Right lobe of liver (tissue), 4 donors: Measurements from ENCODE around the gene KIAA0513.

Experiments
- POLR2A ChIP-seq: fragments of 450-650 bp; IDR thresholded peaks from one replicate; pipeline ENCODE4 v1.6.1; 2017; ENCODE audit warnings: antibody characterized with exemption, mild to moderate bottlenecking
- TF ChIP-seq, protein P1 (sequence below), 4 donors: fragments of 200-600 bp in 3 of 4; fragments of 450-650 bp in 1 of 4; IDR thresholded peaks; one replicate each; pipeline versions ENCODE4 v1.5.1 to v1.8.0; 2016 to 2022; ENCODE audit warnings: antibody characterized with exemption in 4 of 4, mild to moderate bottlenecking in 2 of 4
- donor health status: DM: no; HTN: no; CAD: no.
- donor health status: DM: no; HTN: no; CAD: no.
- donor health status: DM: no; HTN: yes; CAD: no.

DNA sequence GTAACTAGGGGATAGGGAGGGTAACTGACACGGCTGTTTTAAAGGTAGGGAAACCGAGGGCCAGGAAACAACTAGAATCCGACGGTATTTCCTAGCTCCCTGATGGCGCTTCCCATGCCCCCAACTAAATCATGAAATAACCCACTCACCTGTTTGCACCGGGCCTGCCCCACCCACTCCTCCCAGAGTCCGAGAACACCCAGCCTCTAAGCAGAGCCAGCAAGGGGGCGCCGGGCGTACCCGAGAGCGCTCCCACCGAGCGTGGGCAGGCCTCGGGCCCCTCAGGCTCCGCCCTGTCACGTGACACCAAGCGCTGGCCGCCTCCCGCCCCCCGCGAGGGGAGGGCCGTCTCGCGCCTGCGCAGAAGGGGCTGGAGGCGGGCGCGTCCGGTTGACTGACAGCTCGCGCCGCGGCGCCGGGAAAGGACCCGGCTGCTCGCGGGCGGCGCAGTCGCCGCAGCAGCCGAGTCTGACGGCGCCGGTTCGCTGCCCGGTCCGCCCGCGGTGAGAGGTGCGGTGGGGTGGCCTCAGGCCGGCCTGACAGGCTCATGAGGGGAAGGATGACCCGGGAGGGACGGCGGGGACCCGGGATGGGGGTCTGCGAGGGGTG, at the start of gene KIAA0513:
- TF ChIP-seq POLR2A = peak; percentile 95
- TF ChIP-seq, protein P1, sequence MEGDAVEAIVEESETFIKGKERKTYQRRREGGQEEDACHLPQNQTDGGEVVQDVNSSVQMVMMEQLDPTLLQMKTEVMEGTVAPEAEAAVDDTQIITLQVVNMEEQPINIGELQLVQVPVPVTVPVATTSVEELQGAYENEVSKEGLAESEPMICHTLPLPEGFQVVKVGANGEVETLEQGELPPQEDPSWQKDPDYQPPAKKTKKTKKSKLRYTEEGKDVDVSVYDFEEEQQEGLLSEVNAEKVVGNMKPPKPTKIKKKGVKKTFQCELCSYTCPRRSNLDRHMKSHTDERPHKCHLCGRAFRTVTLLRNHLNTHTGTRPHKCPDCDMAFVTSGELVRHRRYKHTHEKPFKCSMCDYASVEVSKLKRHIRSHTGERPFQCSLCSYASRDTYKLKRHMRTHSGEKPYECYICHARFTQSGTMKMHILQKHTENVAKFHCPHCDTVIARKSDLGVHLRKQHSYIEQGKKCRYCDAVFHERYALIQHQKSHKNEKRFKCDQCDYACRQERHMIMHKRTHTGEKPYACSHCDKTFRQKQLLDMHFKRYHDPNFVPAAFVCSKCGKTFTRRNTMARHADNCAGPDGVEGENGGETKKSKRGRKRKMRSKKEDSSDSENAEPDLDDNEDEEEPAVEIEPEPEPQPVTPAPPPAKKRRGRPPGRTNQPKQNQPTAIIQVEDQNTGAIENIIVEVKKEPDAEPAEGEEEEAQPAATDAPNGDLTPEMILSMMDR (IDR thresholded peaks at IDR 0.05) = peak in 3 of 4 donors; percentile 21 to 34 (median 24)
